Heart right ventricle (tissue), 16 donors: ENCODE data around the gene PGBD2. TPM values are rescaled to one million over a fixed set of nuclear protein-coding genes. Genes with fewer than 3 reads are reported as not detected.
"Not testable (repeated sequence)": the region's sequence is repeated elsewhere in the genome, so short reads cannot be mapped to it uniquely, and the experiment has no call there.

Source experiments
- ATAC-seq, 8 donors: fragments of 200-7000 bp; cut with Tn5 transposase; one replicate each; pipeline ENCODE4 v1.9.1; 2020; ENCODE audit warnings: mild to moderate bottlenecking in 8 of 8, moderate library complexity in 8 of 8, moderate number of reproducible peaks in 1 of 8
- DNase-seq, 2 donors: peaks; one replicate each; pipeline ENCODE4 v3.0.0-alpha.2; 2020
- H3K27ac ChIP-seq, 10 donors: fragments of 200-600 bp; sonication (generic) in 2 of 10; one replicate each; pipeline versions ENCODE4 v1.5.0 to v1.8.0; 2020 to 2022; ENCODE audit warnings: mild to moderate bottlenecking in 3 of 10
- H3K27me3 ChIP-seq, 7 donors: fragments of 200-600 bp; one replicate each; pipeline ENCODE4 v1.8.0; 2021 to 2022; ENCODE audit warnings: mild to moderate bottlenecking in 2 of 7
- H3K36me3 ChIP-seq, 9 donors: fragments of 200-600 bp; sonication (generic) in 1 of 9; one replicate each; pipeline versions ENCODE4 v1.5.0 to v1.8.0; 2020 to 2022; ENCODE audit warnings: mild to moderate bottlenecking in 2 of 9
- H3K4me1 ChIP-seq, 9 donors: fragments of 200-600 bp; sonication (generic) in 1 of 9; one replicate each; pipeline versions ENCODE4 v1.5.0 to v1.8.0; 2020 to 2022; ENCODE audit warnings: mild to moderate bottlenecking in 4 of 9
- H3K4me3 ChIP-seq, 10 donors: fragments of 200-600 bp; sonication (generic) in 2 of 10; one replicate each; pipeline versions ENCODE4 v1.5.0 to v1.8.0; 2020 to 2022; ENCODE audit warnings: mild to moderate bottlenecking in 7 of 10, moderate library complexity in 2 of 10
- H3K9me3 ChIP-seq, 11 donors: fragments of 200-600 bp in 10 of 11; sonication (generic) in 2 of 11; one replicate each; pipeline versions ENCODE4 v1.5.0 to v1.8.0; 2013 to 2022; ENCODE audit warnings: mild to moderate bottlenecking in 2 of 11, control low read depth in 1 of 11, moderate library complexity in 1 of 11
- WGBS, 2 donors: extraction: QIAGEN DNeasy Blood & Tissue Kit; methylation state at CpG; one replicate each; pipeline ENCODE4 v1.1.7; 2013; ENCODE audit warnings: inconsistent platforms in 1 of 2; 5-methylcytosine and 5-hydroxymethylcytosine counted together
- intact Hi-C, 10 donors: fragments of 100-400 bp; cut with DNase I; formaldehyde crosslinking; loops; one replicate each; pipeline versions ENCODE4 v1.11.1 to v1.14.2; 2022
- polyA plus RNA-seq, 2 donors: library from polyadenylated mRNA; stranded (reverse); fragments of 200-250 nt; gene quantifications; one replicate each; pipeline ENCODE4 v1.2.3, GENCODE V29; 2013
- total RNA-seq, 10 donors: library from RNA; stranded (reverse); fragmentation: NEBNext Ultra II Directional in 3 of 10; extraction: Animal tissue kit (Norgen Biotek cat#: 25700) in 3 of 10; gene quantifications; one replicate each; pipeline versions ENCODE4 v1.2.1 to v1.2.4, GENCODE V29; 2021 to 2023
- TF ChIP-seq, protein P1 (sequence below), 9 donors: fragments of 200-600 bp; sonication (generic) in 2 of 9; IDR thresholded peaks; one replicate each; pipeline versions ENCODE4 v1.5.0 to v1.8.0; 2021 to 2022; ENCODE audit warnings: antibody characterized with exemption in 9 of 9, mild to moderate bottlenecking in 5 of 9, moderate library complexity in 1 of 9
- donor health status: Arrhythmogenic right ventricular cardiomyopathy.
- donor health status: ischemic (EF 13 %, LVEDD 7.1; RV severe dilation, severe dysfunction).
- donor health status: healthy with polysubstance abuse.
- donor health status: DM: no; HTN: yes; CAD: no.
- donor health status: DM: no; HTN: no; CAD: no.
- donor health status: ischemic (EF 25% LVEDD 6.9; RV normal size, moderate dysfunction).
- donor health status: ischemic (EF 25% LVEDD 5.7; RV mildly dilated, moderate dysfunction).
- donor health status: healthy.
- donor health status: DM: yes; HTN: yes; CAD: no.
- donor health status: Ischemic cardiomyopathy.
- donor health status: ischemic (EF 35%, LVEDD 5.7; RV mildly dilated, moderate dysfunction).
- donor health status: nonischemic (EF 11% LVEDD 7.7; RV severe dilation, severe dysfunction).
- donor health status: DM: yes; HTN: yes; CAD: no.
- donor health status: PGD.
- donor health status: ischemic (EF 29% LVEDD 5.4; RV normal size, mild dysfunction).
- donor health status: nonischemic (EF 23%, LVEDD 6.1; RV moderate dilation, normal function).

The PGBD2 gene
- total and polyA plus RNA-seq, 12 donors: 1.3 to 3.4 (median 2.2) TPM

GRCh38 chr1:248924696-248925532 is 18.9 kb downstream of the PGBD2 start:
- ATAC-seq (peak in 5 of 8 donors; percentile 62 to 76 (median 65)), DNase-seq (peak in 1 of 2 donors; percentile 31)
- no peak overlapping the region for H3K4me3 ChIP-seq
- peaks cover 0 to 21% (median 0%) of the 10 kb centered on the region in 9 donors for H3K4me1 ChIP-seq
- no peaks in the 10 kb centered on the region for H3K27me3 ChIP-seq
- no peaks in the 10 kb centered on the region for H3K9me3 ChIP-seq
- TF ChIP-seq, protein P1, sequence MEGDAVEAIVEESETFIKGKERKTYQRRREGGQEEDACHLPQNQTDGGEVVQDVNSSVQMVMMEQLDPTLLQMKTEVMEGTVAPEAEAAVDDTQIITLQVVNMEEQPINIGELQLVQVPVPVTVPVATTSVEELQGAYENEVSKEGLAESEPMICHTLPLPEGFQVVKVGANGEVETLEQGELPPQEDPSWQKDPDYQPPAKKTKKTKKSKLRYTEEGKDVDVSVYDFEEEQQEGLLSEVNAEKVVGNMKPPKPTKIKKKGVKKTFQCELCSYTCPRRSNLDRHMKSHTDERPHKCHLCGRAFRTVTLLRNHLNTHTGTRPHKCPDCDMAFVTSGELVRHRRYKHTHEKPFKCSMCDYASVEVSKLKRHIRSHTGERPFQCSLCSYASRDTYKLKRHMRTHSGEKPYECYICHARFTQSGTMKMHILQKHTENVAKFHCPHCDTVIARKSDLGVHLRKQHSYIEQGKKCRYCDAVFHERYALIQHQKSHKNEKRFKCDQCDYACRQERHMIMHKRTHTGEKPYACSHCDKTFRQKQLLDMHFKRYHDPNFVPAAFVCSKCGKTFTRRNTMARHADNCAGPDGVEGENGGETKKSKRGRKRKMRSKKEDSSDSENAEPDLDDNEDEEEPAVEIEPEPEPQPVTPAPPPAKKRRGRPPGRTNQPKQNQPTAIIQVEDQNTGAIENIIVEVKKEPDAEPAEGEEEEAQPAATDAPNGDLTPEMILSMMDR (IDR thresholded peaks at IDR 0.05): peak; percentile 25 to 71 (median 61)
- no peak overlapping the region for H3K27ac ChIP-seq
- intact Hi-C loops: no loop called here
- WGBS, 2 donors: 65 to 69% methylated on average over 10 of the region's 10 CpGs
- peaks cover 0 to 18% (median 0%) of the 10 kb centered on the region in 9 donors for H3K36me3 ChIP-seq

DNA sequence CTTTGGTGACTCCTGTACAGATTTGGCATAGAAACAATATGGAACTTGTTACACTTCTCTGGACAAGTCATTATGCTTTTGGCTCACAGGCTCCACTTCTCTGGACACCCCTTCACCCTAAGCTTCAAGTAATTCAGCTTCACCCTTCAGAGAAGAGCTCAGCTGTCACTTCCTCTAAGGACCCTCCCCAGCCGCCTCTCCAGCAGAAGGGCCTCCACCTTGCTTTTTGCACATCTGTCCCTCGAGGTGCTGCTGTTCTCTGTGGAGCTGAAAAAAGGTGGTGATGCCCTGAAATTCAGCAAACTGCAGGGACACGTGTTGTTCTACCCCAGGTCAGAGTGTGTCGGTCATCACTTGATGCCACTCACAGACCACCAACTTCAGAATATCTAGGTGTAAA is 19.8 kb downstream of the PGBD2 start:
- intact Hi-C loops, H3K27me3 ChIP-seq, H3K36me3 ChIP-seq, DNase-seq, H3K27ac ChIP-seq, H3K4me3 ChIP-seq, H3K9me3 ChIP-seq, ATAC-seq: not testable (repeated sequence)
- peaks cover 0 to 21% (median 0%) of the 10 kb centered on the region in 9 donors for H3K4me1 ChIP-seq
- 82% methylated on average over 4 of the region's 4 CpGs for WGBS, 2 donors

GRCh38 chr1:248926401-248927182 is 20.6 kb downstream of the PGBD2 start:
- intact Hi-C loops: no loop called here
- no peaks in the 10 kb centered on the region for H3K9me3 ChIP-seq
- TF ChIP-seq, protein P1 (IDR thresholded peaks at IDR 0.05): no peak
- H3K27me3 ChIP-seq: no peaks in the 10 kb centered on the region
- ATAC-seq: no peak
- WGBS, 2 donors: 79 to 85% methylated on average over 7 of the region's 7 CpGs
- H3K4me1 ChIP-seq: peaks cover 0 to 21% (median 0%) of the 10 kb centered on the region in 9 donors
- no peak overlapping the region for H3K27ac ChIP-seq
- H3K4me3 ChIP-seq: no peak overlapping the region
- no peak for DNase-seq
- peaks cover 0 to 9% (median 0%) of the 10 kb centered on the region in 9 donors for H3K36me3 ChIP-seq

DNA sequence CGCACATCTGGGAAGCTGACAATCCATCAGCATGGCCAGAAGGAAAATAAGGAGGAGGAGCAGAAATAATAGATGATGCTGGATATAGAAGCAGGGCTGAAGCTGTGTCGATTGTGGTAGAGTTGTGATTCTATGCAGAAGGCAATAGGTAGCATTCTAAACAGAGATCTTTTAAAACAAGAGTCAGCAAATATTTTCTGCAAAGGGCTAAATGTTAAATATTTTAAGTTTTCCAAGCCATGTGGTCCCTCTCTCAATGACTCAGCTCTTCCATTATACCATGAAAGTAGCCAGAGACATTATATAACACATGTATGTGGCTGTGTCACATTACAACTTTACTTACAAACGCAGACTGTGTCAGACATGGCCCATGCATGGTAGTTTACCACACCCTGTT is 21.2 kb downstream of the PGBD2 start:
- DNase-seq, H3K9me3 ChIP-seq, H3K4me3 ChIP-seq, H3K27ac ChIP-seq, intact Hi-C loops, H3K36me3 ChIP-seq, ATAC-seq, H3K27me3 ChIP-seq: not testable (repeated sequence)
- WGBS, 2 donors: 77 to 79% methylated on average over 3 of the region's 3 CpGs
- H3K4me1 ChIP-seq: peaks cover 0 to 21% (median 0%) of the 10 kb centered on the region in 9 donors

DNA sequence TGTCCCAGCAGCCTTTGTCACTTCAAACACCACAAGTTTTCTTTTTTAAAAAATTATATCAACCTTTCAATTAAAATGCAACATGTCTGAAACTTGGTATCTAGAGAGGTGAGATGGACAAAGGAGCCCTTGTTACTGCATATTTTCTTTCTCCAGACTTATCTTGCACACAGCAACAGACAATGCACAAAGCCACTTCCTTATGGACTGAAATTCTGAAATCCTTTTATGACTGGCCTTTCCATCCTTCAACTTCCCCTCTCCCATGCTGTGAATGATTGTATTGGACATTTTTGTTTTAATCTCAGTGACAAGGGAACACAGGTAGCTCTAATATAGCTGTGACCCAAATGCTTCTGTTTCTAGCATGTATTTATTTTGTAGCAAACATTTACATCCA is 22.1 kb downstream of the PGBD2 start:
- intact Hi-C loops, H3K4me3 ChIP-seq, DNase-seq, H3K36me3 ChIP-seq, H3K27me3 ChIP-seq, H3K27ac ChIP-seq, ATAC-seq, H3K9me3 ChIP-seq: not testable (repeated sequence)
- peaks cover 0 to 21% (median 0%) of the 10 kb centered on the region in 9 donors for H3K4me1 ChIP-seq

DNA sequence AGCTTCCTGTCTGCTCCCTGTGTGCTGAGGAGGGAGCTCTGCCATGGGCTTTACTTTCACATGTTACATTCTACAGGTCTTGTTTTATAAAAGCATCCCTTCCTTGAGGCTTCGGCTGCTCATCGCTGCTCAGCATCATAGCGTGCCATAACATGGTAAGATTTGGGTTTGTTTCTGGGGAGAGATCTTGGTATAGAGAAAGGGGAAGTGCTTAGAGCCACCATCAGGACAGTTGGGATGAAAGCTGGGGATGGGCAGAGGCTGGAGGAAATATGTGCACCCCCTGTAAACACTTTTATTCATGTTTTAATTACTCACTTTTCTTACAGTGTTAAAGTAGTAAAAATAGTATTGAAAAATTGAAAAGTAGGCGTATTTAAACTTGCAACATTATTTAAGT is 24.0 kb downstream of the PGBD2 start:
- intact Hi-C loops: not testable (repeated sequence)

DNA sequence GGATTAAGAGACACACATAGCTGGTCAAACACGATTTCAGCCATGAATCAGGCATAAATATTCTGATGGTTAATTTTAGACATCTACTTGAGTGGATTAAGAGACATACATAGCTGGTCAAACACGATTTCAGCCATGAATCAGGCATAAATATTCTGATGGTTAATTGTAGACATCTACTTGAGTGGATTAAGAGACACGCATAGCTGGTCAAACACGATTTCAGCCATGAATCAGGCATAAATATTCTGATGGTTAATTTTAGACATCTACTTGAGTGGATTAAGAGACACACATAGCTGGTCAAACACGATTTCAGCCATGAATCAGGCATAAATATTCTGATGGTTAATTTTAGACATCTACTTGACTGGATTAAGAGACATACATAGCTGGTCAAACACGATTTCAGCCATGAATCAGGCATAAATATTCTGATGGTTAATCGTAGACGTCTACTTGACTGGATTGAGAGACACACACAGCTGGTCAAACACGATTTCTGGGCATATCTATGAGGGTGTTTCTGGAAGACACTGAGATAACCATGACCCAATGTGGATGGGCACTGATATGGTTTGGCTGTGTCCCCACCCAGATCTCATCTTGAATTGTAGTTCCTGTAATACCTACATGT is 32.3 kb downstream of the PGBD2 start:
- H3K27ac ChIP-seq, H3K36me3 ChIP-seq, H3K9me3 ChIP-seq, intact Hi-C loops, H3K27me3 ChIP-seq, H3K4me3 ChIP-seq, ATAC-seq, DNase-seq, H3K4me1 ChIP-seq: not testable (repeated sequence)
- 67 to 75% methylated on average over 4 to 8 of the region's 9 CpGs for WGBS, 2 donors

More for the DNA sequence above, 24.0 kb downstream of the PGBD2 start:
- not testable (repeated sequence) for ATAC-seq, H3K36me3 ChIP-seq, H3K9me3 ChIP-seq, H3K27me3 ChIP-seq, H3K4me3 ChIP-seq, DNase-seq, H3K27ac ChIP-seq
- peaks cover 0 to 11% (median 0%) of the 10 kb centered on the region in 9 donors for H3K4me1 ChIP-seq
- WGBS, 2 donors: 96% methylated on average over 4 of the region's 4 CpGs
